Mucosa of descending colon (tissue), 3 donors: ENCODE data around the gene NUPR1. TPM values are rescaled to one million over a fixed set of nuclear protein-coding genes. Genes with fewer than 3 reads are reported as not detected.

ENCODE experiments used
- ATAC-seq: fragments of 200-7000 bp; cut with Tn5 transposase; one replicate; pipeline ENCODE4 v1.9.1; 2020; ENCODE audit warnings: mild to moderate bottlenecking, moderate library complexity
- DNase-seq, 3 donors: peaks; one replicate each; pipeline ENCODE4 v3.0.0-alpha.2; 2020
- H3K36me3 ChIP-seq: fragments of 200-600 bp; one replicate; pipeline ENCODE4 v1.8.0; 2021; ENCODE audit warnings: low read depth, mild to moderate bottlenecking
- H3K4me1 ChIP-seq: fragments of 200-600 bp; one replicate; pipeline ENCODE4 v1.8.0; 2021; ENCODE audit warnings: low read depth, mild to moderate bottlenecking
- H3K4me3 ChIP-seq: fragments of 200-600 bp; one replicate; pipeline ENCODE4 v1.8.0; 2021; ENCODE audit warnings: mild to moderate bottlenecking
- H3K9me3 ChIP-seq: fragments of 200-600 bp; one replicate; pipeline ENCODE4 v1.8.0; 2021; ENCODE audit warnings: mild to moderate bottlenecking
- CTCF ChIP-seq: fragments of 200-600 bp; IDR thresholded peaks from one replicate; pipeline ENCODE4 v1.8.0; 2022; ENCODE audit warnings: antibody characterized with exemption, mild to moderate bottlenecking
- intact Hi-C, 2 donors: fragments of 100-400 bp; cut with DNase I in 1 of 2; cut with micrococcal nuclease in 1 of 2; formaldehyde crosslinking; loops; one replicate each; pipeline versions ENCODE4 v1.11.0 to v1.11.1; 2022; cut with DNase I, micrococcal nuclease
- total RNA-seq, 3 donors: library from RNA; stranded (reverse); fragmentation: NEBNext Ultra II Directional in 2 of 3; extraction: Animal tissue kit (Norgen Biotek cat#: 25700) in 2 of 3; gene quantifications; one replicate each; pipeline versions ENCODE4 v1.2.1 to v1.2.4, GENCODE V29; 2021 to 2023
- donor health status: DM: no; HTN: no; CAD: no; lungs with moderate emphysema.
- donor health status: DM: no; HTN: no; CAD: no.
- donor health status: DM: no; HTN: yes; CAD: no.

Gene NUPR1
- total RNA-seq, 3 donors from 2014 or later: 51.7 to 145 (median 129) TPM

GRCh38 chr16:28526201-28527099, 12.3 kb downstream of the NUPR1 start:
- DNase-seq (no peak), ATAC-seq (peak; percentile 76)
- H3K36me3 ChIP-seq: no peaks in the 10 kb centered on the region
- no peaks in the 10 kb centered on the region for H3K4me1 ChIP-seq
- TF ChIP-seq CTCF: no peak
- intact Hi-C loops: no loop called here
- H3K9me3 ChIP-seq: no peaks in the 10 kb centered on the region
- H3K4me3 ChIP-seq: no peak overlapping the region

GRCh38 chr16:28524681-28525171, 14.0 kb downstream of the NUPR1 start:
- no peak for DNase-seq
- intact Hi-C loops: no loop called here
- Histone ChIP-seq H3K4me3 (no peak overlapping the region), H3K9me3 (no peaks in the 10 kb centered on the region), H3K36me3 (no peaks in the 10 kb centered on the region), H3K4me1 (no peaks in the 10 kb centered on the region)
- peak; percentile 73 for ATAC-seq
- TF ChIP-seq CTCF: no peak

GRCh38 chr16:28522792-28523191, 16.0 kb downstream of the NUPR1 start:
- Histone ChIP-seq H3K4me3 (no peak overlapping the region), H3K36me3 (no peaks in the 10 kb centered on the region), H3K9me3 (no peaks in the 10 kb centered on the region), H3K4me1 (no peaks in the 10 kb centered on the region)
- ATAC-seq (no peak), DNase-seq (no peak)
- TF ChIP-seq CTCF: no peak
- intact Hi-C loops: no loop called here

GRCh38 chr16:28521436-28521835, 17.3 kb downstream of the NUPR1 start:
- Histone ChIP-seq H3K4me3 (no peak overlapping the region), H3K9me3 (no peaks in the 10 kb centered on the region), H3K36me3 (no peaks in the 10 kb centered on the region), H3K4me1 (no peaks in the 10 kb centered on the region)
- no peak for DNase-seq
- intact Hi-C loops: no loop called here
- no peak for TF ChIP-seq CTCF
- no peak for ATAC-seq

GRCh38 chr16:28520672-28521071, 18.1 kb downstream of the NUPR1 start:
- no peaks in the 10 kb centered on the region for H3K9me3 ChIP-seq
- no peak for DNase-seq
- H3K4me3 ChIP-seq: no peak overlapping the region
- no peak for TF ChIP-seq CTCF
- intact Hi-C loops: no loop called here
- H3K36me3 ChIP-seq: no peaks in the 10 kb centered on the region
- ATAC-seq: no peak
- H3K4me1 ChIP-seq: no peaks in the 10 kb centered on the region
